ENCODE measurements around the gene NUDT7. TPM values are rescaled to one million over a fixed set of nuclear protein-coding genes. Genes with fewer than 3 reads are reported as not detected.

The NUDT7 gene
- total and polyA plus RNA-seq, 9 of the 15 experiments (the other 6 are each of a cell fraction or from before 2014, with no cell fraction given), result 5.6 to 24.2 (median 10.5) TPM

DNA sequence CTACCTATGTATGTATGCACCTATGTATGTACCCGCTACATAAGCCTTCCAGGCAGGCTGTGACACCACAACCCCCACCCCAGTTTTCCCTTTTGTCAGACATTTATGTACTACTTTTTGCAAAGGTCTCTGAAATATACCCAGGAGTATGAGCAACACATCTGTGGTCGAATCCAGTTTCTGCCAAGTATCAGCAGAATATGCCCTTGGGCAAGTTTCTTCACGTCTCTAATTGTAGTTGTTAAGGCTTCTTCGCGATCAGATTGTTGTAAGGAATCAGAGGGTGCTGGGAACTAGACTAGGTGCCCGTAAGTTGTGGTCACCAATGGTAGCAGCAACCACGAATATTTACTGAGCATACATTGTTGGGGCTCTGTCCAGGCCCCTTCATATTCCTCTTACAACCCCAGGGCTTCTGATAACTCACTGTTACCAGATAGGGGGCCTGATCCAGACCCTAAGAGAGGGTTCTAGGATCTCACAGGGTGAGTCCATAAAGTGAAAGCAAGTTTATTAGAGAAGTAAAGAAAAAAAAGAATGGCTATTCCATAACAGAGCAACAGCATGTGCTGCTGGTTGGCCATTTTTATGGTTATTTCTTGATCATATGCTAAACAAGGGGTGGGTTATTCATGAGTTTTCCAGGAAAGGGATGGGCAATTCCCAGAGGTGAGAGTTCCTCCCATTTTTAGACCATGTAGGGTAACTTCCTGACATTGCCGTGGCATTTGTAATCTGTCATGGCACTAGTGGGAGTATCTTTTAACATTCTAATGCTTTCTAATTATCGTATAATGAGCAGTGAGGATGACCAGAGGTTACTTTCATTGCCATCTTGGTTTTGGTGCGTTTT is 16.6 kb downstream of the NUDT7 start:
- DNase-seq (ENCODE audit: extremely low read depth in 1 of 4, low spot score in 3 of 4), result no peak
- WGBS (ENCODE audit: insufficient coverage, low coverage, missing lambda C conversion rate), result 21% methylated on average over 10 of the region's 10 CpGs
- peaks cover 0 to 6% of the 10 kb centered on the region in 2 experiments; a peak in 1 of 5 replicates for H3K27me3 ChIP-seq (ENCODE audit: control insufficient read depth in 2 of 2, insufficient read depth in 2 of 2, low read length in 2 of 2)
- CTCF ChIA-PET (ENCODE audit: low intra/inter-chr PET ratio), result no interaction called here
- peaks cover 0 to 5% of the 10 kb centered on the region in 2 experiments; a peak in 2 of 5 replicates for H3K4me1 ChIP-seq (replicated peaks in 1 of 2; ENCODE audit: control insufficient read depth in 2 of 2, insufficient read depth in 2 of 2, low read length in 2 of 2)
- in situ Hi-C loops (cut with MboI) (no loop called here), intact Hi-C loops (cut with micrococcal nuclease) (no loop called here)
- no peak for FAIRE-seq
- no peaks in the 10 kb centered on the region for H3K36me3 ChIP-seq (ENCODE audit: control insufficient read depth, insufficient read depth, low read length)
- H3K9me1 ChIP-seq (ENCODE audit: control insufficient read depth, insufficient read depth, low read length), result no peaks in the 10 kb centered on the region
- POLR2A ChIA-PET, result interaction anchor here (0.6 kb wide), 1 partner anchor 17 kb away, joined by 3 read pairs; the partner anchor contains the start of gene NUDT7
- TF ChIP-seq KDM2B (CRISPR knock-in tag; IDR thresholded peaks at IDR 0.05) (no peak), STAT5A (IDR thresholded peaks at IDR 0.05; ENCODE audit: borderline replicate concordance, low read length) (0 out of 2 replicates have a peak, but pooled peaks have one; percentile 14), DACH1 (IDR thresholded peaks at IDR 0.05; ENCODE audit: partially characterized antibody) (no peak)
- no peak overlapping the region for H3K27ac ChIP-seq (ENCODE audit: extremely low read depth, low read depth, low read length)
- no TSS peak for BruUV-seq (replicated peaks)
- no peaks in the 10 kb centered on the region for H4K20me1 ChIP-seq (replicated peaks; ENCODE audit: control insufficient read depth, insufficient read depth, low read length)
- peak overlapping the region; percentile 8; the same call in 1 of the 2 replicates for H3K4me2 ChIP-seq (ENCODE audit: insufficient read depth, low read length)
- no peaks in the 10 kb centered on the region for H3K79me2 ChIP-seq (ENCODE audit: control insufficient read depth, insufficient read depth, low read length)
- no peak overlapping the region for H3K9ac ChIP-seq (ENCODE audit: insufficient read depth in 1 of 2, low read depth in 2 of 2, low read length in 2 of 2)
- no peaks in the 10 kb centered on the region for H3K9me3 ChIP-seq (replicated peaks; ENCODE audit: control insufficient read depth, insufficient read depth, low read depth, low read length)
- no peak overlapping the region for H3K4me3 ChIP-seq
- no peak overlapping the region for H2AFZ ChIP-seq (ENCODE audit: low read depth, low read length)
- ATAC-seq, result no peak

DNA sequence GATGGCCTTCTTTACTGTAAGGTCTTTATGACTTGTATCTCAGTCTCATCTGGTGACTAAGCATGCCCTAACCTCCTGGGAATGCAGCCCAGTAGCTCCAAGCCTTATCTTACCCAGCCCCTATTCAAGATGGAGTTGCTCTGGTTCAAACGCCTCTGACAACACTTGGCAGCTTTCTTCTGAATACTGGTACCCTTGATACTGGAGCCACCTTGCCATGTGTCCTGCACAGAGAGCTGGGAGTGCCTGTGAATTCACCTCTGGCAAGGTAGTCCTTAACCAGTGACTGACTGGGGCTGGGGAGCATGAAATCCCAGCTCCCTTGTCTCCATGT is 17.2 kb downstream of the NUDT7 start:
- in situ Hi-C loops (cut with MboI), result no loop called here
- intact Hi-C loops (cut with micrococcal nuclease), result no loop called here
- ATAC-seq, result peak; percentile 53
- H3K4me2 ChIP-seq (ENCODE audit: insufficient read depth, low read length), result peak overlapping the region; percentile 8; the same call in 1 of the 2 replicates
- CTCF ChIA-PET (ENCODE audit: low intra/inter-chr PET ratio), result no interaction called here
- H2AFZ ChIP-seq (ENCODE audit: low read depth, low read length), result no peak overlapping the region
- H3K27me3 ChIP-seq (ENCODE audit: control insufficient read depth in 2 of 2, insufficient read depth in 2 of 2, low read length in 2 of 2), result peaks cover 3 to 9% of the 10 kb centered on the region in 2 experiments; a peak in 2 of 5 replicates
- H3K9me1 ChIP-seq (ENCODE audit: control insufficient read depth, insufficient read depth, low read length), result no peaks in the 10 kb centered on the region
- peak in 1 of 4 experiments; percentile 14 for DNase-seq (ENCODE audit: extremely low read depth in 1 of 4, low spot score in 3 of 4)
- POLR2A ChIA-PET, result no interaction called here
- H3K27ac ChIP-seq (ENCODE audit: extremely low read depth, low read depth, low read length), result no peak overlapping the region
- H3K4me3 ChIP-seq, result no peak overlapping the region
- 0% methylated on average over 1 of the region's 1 CpG for WGBS (ENCODE audit: insufficient coverage, low coverage, missing lambda C conversion rate)
- FAIRE-seq, result no peak
- no peaks in the 10 kb centered on the region for H3K36me3 ChIP-seq (ENCODE audit: control insufficient read depth, insufficient read depth, low read length)
- no TSS peak for BruUV-seq (replicated peaks)
- H3K4me1 ChIP-seq (replicated peaks in 1 of 2; ENCODE audit: control insufficient read depth in 2 of 2, insufficient read depth in 2 of 2, low read length in 2 of 2), result peaks cover 0 to 5% of the 10 kb centered on the region in 2 experiments; a peak in 2 of 5 replicates
- H3K79me2 ChIP-seq (ENCODE audit: control insufficient read depth, insufficient read depth, low read length), result no peaks in the 10 kb centered on the region
- no peaks in the 10 kb centered on the region for H4K20me1 ChIP-seq (replicated peaks; ENCODE audit: control insufficient read depth, insufficient read depth, low read length)
- no peak overlapping the region for H3K9ac ChIP-seq (ENCODE audit: insufficient read depth in 1 of 2, low read depth in 2 of 2, low read length in 2 of 2)
- H3K9me3 ChIP-seq (replicated peaks; ENCODE audit: control insufficient read depth, insufficient read depth, low read depth, low read length), result no peaks in the 10 kb centered on the region
- TF ChIP-seq ZNF274 (IDR thresholded peaks at IDR 0.05; ENCODE audit: borderline replicate concordance, low read depth, low read length) (no peak), BHLHE40 (IDR thresholded peaks at IDR 0.05; ENCODE audit: low read length) (no peak), BCOR (IDR thresholded peaks at IDR 0.05) (no peak), PML (IDR thresholded peaks at IDR 0.05; ENCODE audit: low read length) (no peak), GTF3C2 (IDR thresholded peaks at IDR 0.05; ENCODE audit: borderline replicate concordance, extremely low read depth, insufficient read length) (no peak)
- TF ChIP-seq, protein P1, sequence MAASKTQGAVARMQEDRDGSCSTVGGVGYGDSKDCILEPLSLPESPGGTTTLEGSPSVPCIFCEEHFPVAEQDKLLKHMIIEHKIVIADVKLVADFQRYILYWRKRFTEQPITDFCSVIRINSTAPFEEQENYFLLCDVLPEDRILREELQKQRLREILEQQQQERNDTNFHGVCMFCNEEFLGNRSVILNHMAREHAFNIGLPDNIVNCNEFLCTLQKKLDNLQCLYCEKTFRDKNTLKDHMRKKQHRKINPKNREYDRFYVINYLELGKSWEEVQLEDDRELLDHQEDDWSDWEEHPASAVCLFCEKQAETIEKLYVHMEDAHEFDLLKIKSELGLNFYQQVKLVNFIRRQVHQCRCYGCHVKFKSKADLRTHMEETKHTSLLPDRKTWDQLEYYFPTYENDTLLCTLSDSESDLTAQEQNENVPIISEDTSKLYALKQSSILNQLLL (CRISPR knock-in tag; IDR thresholded peaks at IDR 0.05; ENCODE audit: borderline replicate concordance), result no peak

All from K562 (cell line).